Measurements from ENCODE around the gene GPR27. TPM values are rescaled to one million over a fixed set of nuclear protein-coding genes. Genes with fewer than 3 reads are reported as not detected.
A peak's percentile ranks its signal among the peaks of the same experiment; 100 is the strongest.

GPR27 gene
- total RNA-seq, 2 experiments from 2014 or later: 2.3 to 5.3 TPM

DNA sequence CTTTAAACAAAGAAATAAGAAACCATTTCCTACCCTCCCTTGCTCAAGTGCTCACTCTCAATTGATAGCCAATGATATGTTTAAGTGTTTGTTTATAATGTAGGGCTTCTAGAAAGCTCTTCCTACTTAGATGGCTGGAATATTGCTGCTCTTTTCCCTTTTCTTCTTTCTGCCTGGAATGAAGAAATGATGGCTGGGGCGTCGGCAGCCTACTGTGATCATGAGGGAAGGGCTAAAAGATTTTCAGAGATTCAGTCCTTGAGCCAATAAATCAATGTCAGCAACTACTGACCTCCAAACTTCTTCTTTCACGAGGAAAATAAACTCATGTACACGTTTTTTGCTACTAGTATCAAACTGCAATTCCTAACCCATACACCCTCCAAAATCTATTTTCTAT lies 2.1 kb upstream of the GPR27 start:
- DNase-seq (no peak), ATAC-seq (no peak)
- peaks cover 3% of the 10 kb centered on the region for H3K4me1 Mint-ChIP-seq
- CTCF ChIA-PET: interaction anchor here (0.7 kb wide), 1 partner anchor 738 kb away, joined by 3 read pairs; no protein-coding TSS in a partner anchor
- peaks cover 2% of the 10 kb centered on the region for H3K36me3 Mint-ChIP-seq
- no peak overlapping the region for H3K4me3 Mint-ChIP-seq
- H3K27me3 Mint-ChIP-seq: peaks cover 46% of the 10 kb centered on the region
- no peak overlapping the region for H3K27ac Mint-ChIP-seq
- no peaks in the 10 kb centered on the region for H3K9me3 Mint-ChIP-seq (ENCODE audit: low read depth)

DNA sequence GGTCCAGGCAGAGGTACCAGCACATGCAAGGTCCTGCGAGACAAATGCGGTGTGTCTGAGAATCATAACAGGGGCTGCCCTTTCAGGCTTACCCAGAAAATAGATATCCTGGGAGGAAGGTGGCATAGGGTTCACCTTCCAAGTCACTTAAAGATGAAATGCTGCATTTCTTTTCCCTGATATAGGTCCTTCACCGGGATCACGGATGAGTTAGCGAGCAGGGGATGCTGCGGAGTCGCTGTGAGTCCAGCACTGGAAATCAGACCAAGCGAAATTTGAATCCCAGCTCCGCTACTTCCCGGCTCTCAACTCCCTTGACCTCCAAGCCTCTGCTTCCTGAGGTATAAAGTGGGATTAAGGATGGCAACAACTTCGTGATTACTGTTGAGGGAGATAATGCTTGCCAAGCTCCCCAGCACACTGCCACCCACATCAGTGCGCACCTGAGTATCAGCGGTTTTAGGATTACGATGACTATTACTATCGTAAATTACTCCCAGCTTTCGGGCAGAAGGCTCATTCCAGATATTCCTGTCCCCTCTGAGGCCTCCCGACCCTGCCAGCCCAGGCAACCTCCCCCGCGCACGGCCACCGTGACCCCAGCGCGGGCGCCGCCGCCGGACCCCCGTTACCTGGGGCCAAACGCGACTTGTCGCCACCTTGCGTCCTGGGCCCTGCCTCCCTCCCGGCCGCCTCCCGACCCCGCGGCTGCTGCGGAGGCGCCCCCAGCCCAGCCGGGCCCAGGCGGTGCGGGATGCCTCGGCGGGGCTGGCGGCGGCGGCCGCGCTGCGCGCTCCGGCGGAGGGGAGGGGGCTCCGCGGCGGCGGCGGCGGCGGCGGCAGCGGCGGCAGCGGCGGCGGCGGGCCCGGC lies 589 bp upstream of the GPR27 start:
- peaks cover 2% of the 10 kb centered on the region for H3K36me3 Mint-ChIP-seq
- no peak overlapping the region for H3K27ac Mint-ChIP-seq
- peak; percentile 37 for ATAC-seq
- H3K4me1 Mint-ChIP-seq: peaks cover 3% of the 10 kb centered on the region
- H3K27me3 Mint-ChIP-seq: peaks cover 57% of the 10 kb centered on the region
- H3K9me3 Mint-ChIP-seq (ENCODE audit: low read depth): no peaks in the 10 kb centered on the region
- H3K4me3 Mint-ChIP-seq: peak overlapping the region; percentile 63
- CTCF ChIA-PET: interaction anchor here (1.0 to 1.1 kb wide), 2 partner anchors 19 to 25 kb away, joined by 3 read pairs; no protein-coding TSS in a partner anchor
- no peak for DNase-seq

DNA sequence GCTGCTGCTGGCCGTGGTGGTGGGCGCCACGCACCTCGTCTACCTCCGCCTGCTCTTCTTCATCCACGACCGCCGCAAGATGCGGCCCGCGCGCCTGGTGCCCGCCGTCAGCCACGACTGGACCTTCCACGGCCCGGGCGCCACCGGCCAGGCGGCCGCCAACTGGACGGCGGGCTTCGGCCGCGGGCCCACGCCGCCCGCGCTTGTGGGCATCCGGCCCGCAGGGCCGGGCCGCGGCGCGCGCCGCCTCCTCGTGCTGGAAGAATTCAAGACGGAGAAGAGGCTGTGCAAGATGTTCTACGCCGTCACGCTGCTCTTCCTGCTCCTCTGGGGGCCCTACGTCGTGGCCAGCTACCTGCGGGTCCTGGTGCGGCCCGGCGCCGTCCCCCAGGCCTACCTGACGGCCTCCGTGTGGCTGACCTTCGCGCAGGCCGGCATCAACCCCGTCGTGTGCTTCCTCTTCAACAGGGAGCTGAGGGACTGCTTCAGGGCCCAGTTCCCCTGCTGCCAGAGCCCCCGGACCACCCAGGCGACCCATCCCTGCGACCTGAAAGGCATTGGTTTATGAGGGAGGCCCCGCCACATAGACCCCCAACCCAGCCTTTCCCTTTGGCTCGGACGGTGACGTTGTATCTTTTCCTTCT lies 1.1 kb downstream of the GPR27 start:
- peaks cover 57% of the 10 kb centered on the region for H3K27me3 Mint-ChIP-seq
- peaks cover 2% of the 10 kb centered on the region for H3K36me3 Mint-ChIP-seq
- peaks cover 3% of the 10 kb centered on the region for H3K4me1 Mint-ChIP-seq
- no peaks in the 10 kb centered on the region for H3K9me3 Mint-ChIP-seq (ENCODE audit: low read depth)
- CTCF ChIA-PET: interaction anchor here (1.0 kb wide), 1 partner anchor 26 kb away, joined by 6 read pairs; no protein-coding TSS in a partner anchor
- DNase-seq (no peak), ATAC-seq (no peak)
- H3K27ac Mint-ChIP-seq: no peak overlapping the region
- H3K4me3 Mint-ChIP-seq: peak overlapping the region; percentile 49

DNA sequence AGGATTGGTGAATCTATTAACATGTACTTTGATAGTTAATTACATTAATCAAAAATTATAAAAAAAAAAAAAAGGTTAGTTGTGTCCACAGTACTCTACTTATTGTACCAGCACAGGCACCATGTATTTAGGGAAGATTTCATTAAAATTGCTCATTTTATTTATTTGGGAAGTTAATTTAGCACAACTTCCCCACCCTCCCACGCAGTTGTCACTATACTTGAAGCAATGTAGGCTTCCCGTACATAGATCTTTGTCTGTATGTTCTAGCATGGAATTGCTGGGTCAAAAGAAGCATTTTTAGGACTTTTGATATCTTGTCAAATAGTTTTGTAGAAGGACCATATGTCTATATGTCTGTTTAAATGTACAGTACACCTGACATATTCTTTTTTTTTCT lies 4.4 kb downstream of the GPR27 start:
- CTCF ChIA-PET: no interaction called here
- Mint-ChIP-seq H3K27ac (no peak overlapping the region), H3K4me3 (no peak overlapping the region), H3K36me3 (no peaks in the 10 kb centered on the region), H3K4me1 (peaks cover 3% of the 10 kb centered on the region), H3K9me3 (ENCODE audit: low read depth) (no peaks in the 10 kb centered on the region), H3K27me3 (peaks cover 45% of the 10 kb centered on the region)
- no peak for ATAC-seq
- DNase-seq: no peak

DNA sequence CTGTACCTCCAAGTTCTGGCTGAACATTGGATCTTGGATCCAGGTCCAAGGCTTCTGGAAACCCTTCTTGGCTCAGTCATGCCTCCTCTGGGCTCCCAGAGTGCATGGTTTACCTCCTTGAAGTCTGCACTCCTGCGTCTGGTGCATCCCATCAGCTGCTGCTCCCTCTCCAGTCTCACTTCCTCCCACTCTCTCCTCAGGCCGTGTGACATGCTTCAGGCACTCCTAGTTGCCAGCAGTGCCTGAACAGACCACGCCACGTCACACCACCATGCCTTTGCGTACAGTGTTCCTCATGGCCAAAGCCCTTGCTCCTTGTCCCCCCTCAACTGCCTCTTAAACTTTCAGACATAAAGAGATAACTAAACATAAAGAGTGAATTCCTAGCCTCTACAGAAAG lies 5.7 kb downstream of the GPR27 start:
- no peak overlapping the region for H3K4me3 Mint-ChIP-seq
- CTCF ChIA-PET: interaction anchor here (1.3 kb wide), 1 partner anchor 29 kb away, joined by 3 read pairs; no protein-coding TSS in a partner anchor
- H3K36me3 Mint-ChIP-seq: no peaks in the 10 kb centered on the region
- H3K9me3 Mint-ChIP-seq (ENCODE audit: low read depth): no peaks in the 10 kb centered on the region
- peaks cover 3% of the 10 kb centered on the region for H3K4me1 Mint-ChIP-seq
- DNase-seq: no peak
- ATAC-seq: no peak
- peaks cover 47% of the 10 kb centered on the region for H3K27me3 Mint-ChIP-seq
- no peak overlapping the region for H3K27ac Mint-ChIP-seq

DNA sequence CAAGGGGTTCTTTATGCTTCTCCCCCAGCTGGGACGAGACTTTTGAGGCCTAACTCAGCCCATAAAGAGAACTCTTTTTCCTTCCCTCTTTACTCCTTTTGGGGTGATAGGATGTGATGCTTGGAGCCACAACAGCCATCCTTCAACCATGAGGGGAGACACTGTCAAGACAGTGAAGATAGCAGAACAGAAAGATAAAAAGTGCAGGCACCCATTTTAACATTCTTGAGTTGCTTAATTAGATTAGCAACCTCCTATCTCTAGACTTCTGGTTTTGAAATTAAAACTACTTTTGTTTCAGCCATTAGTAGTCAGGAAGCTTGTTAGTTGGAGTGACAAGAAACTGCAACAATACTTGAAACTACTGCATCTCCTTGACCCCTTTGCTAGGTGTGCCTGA lies 6.5 kb downstream of the GPR27 start:
- no peak for ATAC-seq
- Mint-ChIP-seq H3K9me3 (ENCODE audit: low read depth) (no peaks in the 10 kb centered on the region), H3K27ac (no peak overlapping the region), H3K36me3 (no peaks in the 10 kb centered on the region), H3K4me1 (peaks cover 2% of the 10 kb centered on the region), H3K4me3 (no peak overlapping the region), H3K27me3 (peaks cover 43% of the 10 kb centered on the region)
- CTCF ChIA-PET: interaction anchor here (1.3 kb wide), 1 partner anchor 30 kb away, joined by 3 read pairs; no protein-coding TSS in a partner anchor
- no peak for DNase-seq

DNA sequence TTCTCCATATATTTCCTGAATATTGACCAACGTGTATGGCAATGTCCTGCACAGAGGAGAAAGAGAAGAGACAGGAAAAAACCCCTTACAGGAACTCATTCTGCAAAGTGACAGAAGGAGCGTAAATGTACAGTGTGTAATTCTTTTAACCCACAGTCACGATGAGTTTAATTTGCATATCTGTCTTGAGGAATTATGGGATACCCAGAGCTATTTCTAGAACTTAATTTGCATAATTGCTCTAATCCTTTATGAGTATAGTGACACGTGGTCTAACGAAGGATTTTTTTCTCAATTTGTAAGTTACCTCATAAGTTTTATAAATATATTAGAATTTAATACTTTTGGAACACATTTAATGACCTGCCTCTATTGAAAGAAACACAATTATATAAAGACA lies 9.8 kb downstream of the GPR27 start:
- peaks cover 19% of the 10 kb centered on the region for H3K27me3 Mint-ChIP-seq
- DNase-seq (no peak), ATAC-seq (no peak)
- no peaks in the 10 kb centered on the region for H3K36me3 Mint-ChIP-seq
- no peaks in the 10 kb centered on the region for H3K4me1 Mint-ChIP-seq
- CTCF ChIA-PET: interaction anchor here (1.0 to 1.6 kb wide), 4 partner anchors 9 to 34 kb away, joined by 3 to 5 read pairs (median 4); no protein-coding TSS in a partner anchor
- H3K4me3 Mint-ChIP-seq: no peak overlapping the region
- no peak overlapping the region for H3K27ac Mint-ChIP-seq
- no peaks in the 10 kb centered on the region for H3K9me3 Mint-ChIP-seq (ENCODE audit: low read depth)

DNA sequence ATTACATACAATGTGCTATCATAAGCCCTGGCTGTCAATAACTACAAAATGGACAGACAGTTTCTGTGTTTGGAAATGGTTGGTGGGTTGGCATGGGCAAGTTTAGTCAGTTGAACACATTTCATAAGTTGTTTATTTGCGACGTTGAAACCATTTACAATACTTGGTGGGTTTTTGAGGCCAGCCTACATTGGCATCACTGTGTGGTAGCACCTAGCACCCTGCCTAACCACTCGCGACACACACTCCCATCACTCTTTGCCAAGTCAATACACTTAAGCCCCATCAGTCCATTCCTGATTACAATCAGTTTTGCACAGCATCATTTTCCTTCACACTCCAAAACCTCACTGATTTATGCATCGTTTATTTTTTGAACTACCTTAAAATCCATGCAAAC lies 17.5 kb downstream of the GPR27 start:
- Mint-ChIP-seq H3K27me3 (peaks cover 15% of the 10 kb centered on the region), H3K4me3 (no peak overlapping the region), H3K27ac (no peak overlapping the region), H3K9me3 (ENCODE audit: low read depth) (no peaks in the 10 kb centered on the region), H3K36me3 (peaks cover 3% of the 10 kb centered on the region), H3K4me1 (peaks cover 6% of the 10 kb centered on the region)
- CTCF ChIA-PET: no interaction called here
- ATAC-seq (no peak), DNase-seq (no peak)

DNA sequence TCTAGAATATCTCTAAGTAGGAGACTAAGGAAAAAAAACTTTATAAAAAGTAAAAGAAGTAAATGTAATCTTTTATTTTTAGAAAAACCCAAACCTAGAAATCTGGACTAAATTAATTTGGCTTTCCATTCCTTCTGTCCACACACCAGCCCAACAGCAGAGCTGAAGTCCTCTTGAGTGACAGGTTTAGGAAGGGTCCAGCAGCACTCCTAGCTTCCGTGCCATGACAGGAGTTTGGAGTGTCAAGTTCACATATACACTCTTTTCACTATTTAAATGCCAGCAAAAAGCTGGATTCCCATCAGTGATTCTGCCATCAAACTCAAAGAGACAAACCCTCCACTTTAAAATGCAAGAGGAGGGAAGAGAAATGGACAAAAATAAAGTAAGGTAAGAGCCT lies 18.2 kb downstream of the GPR27 start:
- CTCF ChIA-PET: interaction anchor here (1.5 kb wide), 1 partner anchor 9 kb away, joined by 4 read pairs; no protein-coding TSS in a partner anchor
- peaks cover 3% of the 10 kb centered on the region for H3K36me3 Mint-ChIP-seq

DNA sequence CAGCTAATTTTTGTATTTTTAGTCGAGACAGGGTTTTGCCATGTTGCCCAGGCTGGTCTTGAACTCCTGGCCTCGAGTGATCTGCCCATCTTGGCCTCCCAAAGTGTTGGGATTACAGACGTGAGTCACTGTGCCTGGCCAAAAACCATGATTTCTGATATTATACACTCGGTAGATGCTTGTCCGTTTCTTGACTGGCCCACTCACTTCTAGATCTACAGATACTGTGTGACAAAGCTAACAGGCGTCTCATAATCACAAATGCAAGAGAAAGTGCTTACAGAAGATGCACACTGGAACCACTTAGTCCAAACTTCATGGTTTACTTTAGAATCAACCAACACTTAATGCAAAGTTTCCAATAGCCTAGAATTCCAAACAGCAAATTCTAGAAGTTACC lies 22.9 kb downstream of the GPR27 start:
- H3K27me3 Mint-ChIP-seq: peaks cover 13% of the 10 kb centered on the region
- H3K36me3 Mint-ChIP-seq: peaks cover 3% of the 10 kb centered on the region
- DNase-seq: no peak
- peaks cover 43% of the 10 kb centered on the region for H3K4me1 Mint-ChIP-seq
- no peak for ATAC-seq
- no peaks in the 10 kb centered on the region for H3K9me3 Mint-ChIP-seq (ENCODE audit: low read depth)
- H3K4me3 Mint-ChIP-seq: no peak overlapping the region
- H3K27ac Mint-ChIP-seq: no peak overlapping the region
- CTCF ChIA-PET: interaction anchor here (1.5 to 3.3 kb wide), 2 partner anchors 47 to 66 kb away, joined by 3 to 12 read pairs; no protein-coding TSS in a partner anchor

More for the DNA sequence above, 18.2 kb downstream of the GPR27 start:
- no peaks in the 10 kb centered on the region for H3K9me3 Mint-ChIP-seq (ENCODE audit: low read depth)
- peaks cover 15% of the 10 kb centered on the region for H3K27me3 Mint-ChIP-seq
- no peak for DNase-seq
- no peak for ATAC-seq
- no peak overlapping the region for H3K27ac Mint-ChIP-seq
- H3K4me1 Mint-ChIP-seq: peaks cover 10% of the 10 kb centered on the region
- H3K4me3 Mint-ChIP-seq: no peak overlapping the region

DNA sequence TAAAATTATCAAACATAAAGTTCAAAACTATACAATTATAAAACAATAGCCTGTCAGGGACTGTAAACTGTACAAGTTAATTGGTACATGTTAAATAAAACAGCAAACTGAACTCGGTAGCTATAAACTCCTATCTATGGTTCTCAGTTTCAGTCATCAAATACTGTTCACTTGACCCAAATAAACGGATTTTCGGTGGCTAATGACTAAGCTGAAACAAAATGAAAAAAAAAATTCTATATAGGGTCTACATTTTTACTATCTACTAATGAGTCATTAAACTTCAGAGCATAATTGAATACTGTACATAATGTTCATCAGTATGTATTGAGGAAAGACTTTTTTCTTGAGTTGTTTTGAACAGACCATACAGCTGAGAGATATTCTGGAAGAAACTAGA lies 24.7 kb downstream of the GPR27 start:
- Mint-ChIP-seq H3K4me3 (no peak overlapping the region), H3K27ac (peak overlapping the region; percentile 72), H3K4me1 (peaks cover 44% of the 10 kb centered on the region), H3K27me3 (peaks cover 22% of the 10 kb centered on the region), H3K36me3 (peaks cover 3% of the 10 kb centered on the region), H3K9me3 (ENCODE audit: low read depth) (no peaks in the 10 kb centered on the region)
- DNase-seq: no peak
- CTCF ChIA-PET: interaction anchor here (0.8 to 1.7 kb wide), 2 partner anchors 25 to 54 kb away, joined by 3 to 4 read pairs; partner anchors contain the start of gene GPR27
- ATAC-seq: peak; percentile 76

DNA sequence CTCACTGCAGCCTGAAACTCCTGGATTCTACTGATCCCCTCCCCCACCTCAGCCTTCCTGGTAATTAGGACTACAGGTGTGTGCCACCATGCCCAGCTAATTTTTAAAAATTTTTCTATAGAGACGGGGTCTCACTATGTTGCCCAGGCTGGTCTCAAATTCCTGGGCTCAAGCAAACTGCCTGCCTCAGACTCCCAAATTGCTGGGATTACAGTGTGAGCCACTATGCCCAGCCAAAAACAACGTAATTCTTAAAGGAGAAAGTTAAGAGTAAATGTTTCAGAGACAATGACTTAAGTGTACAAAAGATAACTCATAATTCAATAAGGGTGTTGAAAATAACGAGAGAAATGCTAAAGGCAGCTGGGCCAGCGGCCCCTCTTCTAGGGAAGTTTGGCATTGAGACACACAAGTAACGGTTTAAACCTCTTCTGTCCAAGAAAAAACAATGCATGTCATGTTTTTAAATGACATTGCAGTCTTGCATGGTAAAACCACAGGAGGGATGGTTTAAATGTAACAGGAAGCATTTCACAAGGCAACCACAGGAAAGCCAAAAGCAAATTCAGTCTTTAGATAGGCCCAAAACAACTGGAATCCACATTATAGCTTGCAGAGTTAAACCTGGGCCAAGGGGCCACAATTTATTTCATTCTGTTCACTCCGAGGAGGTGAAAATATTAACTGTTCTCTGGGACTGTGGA lies 26.2 kb downstream of the GPR27 start:
- Mint-ChIP-seq H3K27me3 (peaks cover 32% of the 10 kb centered on the region), H3K9me3 (ENCODE audit: low read depth) (no peaks in the 10 kb centered on the region), H3K4me3 (no peak overlapping the region), H3K36me3 (peaks cover 2% of the 10 kb centered on the region), H3K4me1 (peaks cover 55% of the 10 kb centered on the region), H3K27ac (peak overlapping the region; percentile 72)
- no peak for DNase-seq
- peak; percentile 20 for ATAC-seq
- CTCF ChIA-PET: interaction anchor here (1.0 to 1.3 kb wide), 2 partner anchors 49 to 79 kb away, joined by 3 to 4 read pairs; no protein-coding TSS in a partner anchor

DNA sequence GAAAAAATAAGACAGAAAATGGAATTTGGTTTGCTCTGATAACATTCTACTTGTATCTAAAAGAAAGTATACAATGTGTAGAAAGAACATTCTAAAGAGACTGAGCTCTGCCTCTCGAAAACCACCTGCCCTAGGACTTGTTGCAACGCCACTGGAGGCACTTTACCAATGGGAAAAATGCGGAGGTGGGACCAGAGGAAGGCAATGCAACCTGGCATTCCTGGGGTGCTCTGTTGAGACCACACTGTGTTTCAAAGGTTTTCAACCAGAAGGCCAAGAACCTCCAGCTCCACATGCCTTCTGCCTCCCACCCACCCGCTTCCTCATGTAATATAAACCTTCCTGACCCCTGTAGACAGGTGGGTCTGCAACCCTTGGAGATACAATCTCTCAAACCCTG lies 26.8 kb downstream of the GPR27 start:
- peaks cover 35% of the 10 kb centered on the region for H3K27me3 Mint-ChIP-seq
- peaks cover 2% of the 10 kb centered on the region for H3K36me3 Mint-ChIP-seq
- ATAC-seq: no peak
- H3K27ac Mint-ChIP-seq: peak overlapping the region; percentile 72
- peaks cover 55% of the 10 kb centered on the region for H3K4me1 Mint-ChIP-seq
- no peak for DNase-seq
- CTCF ChIA-PET: interaction anchor here (1.0 to 1.3 kb wide), 2 partner anchors 50 to 79 kb away, joined by 3 to 4 read pairs; no protein-coding TSS in a partner anchor
- H3K4me3 Mint-ChIP-seq: no peak overlapping the region
- no peaks in the 10 kb centered on the region for H3K9me3 Mint-ChIP-seq (ENCODE audit: low read depth)
